A549 (cell line): ENCODE data around the gene ACAP1. TPM values are rescaled to one million over a fixed set of nuclear protein-coding genes. Genes with fewer than 3 reads are reported as not detected.
"Not testable (repeated sequence)": the region's sequence is repeated elsewhere in the genome, so short reads cannot be mapped to it uniquely, and the experiment has no call there.

Source experiments
- ATAC-seq, 2 experiments: fragments of 200-7000 bp in 1 of 2; fragments of >200 bp in 1 of 2; cut with Nextera tagmentation in 1 of 2; cut with Tn5 transposase in 1 of 2; 3 replicates each; pipeline versions ENCODE4 v1.8.0 to v1.9.1; 2018 to 2020; ENCODE audit warnings: mild to moderate bottlenecking in 1 of 2, moderate library complexity in 1 of 2
- CTCF ChIA-PET: fragments of 300-600 bp; sonication (Branson Sonifier 250); formaldehyde crosslinking; extraction: SDS; loops from one replicate; lab custom pipeline; 2021; ENCODE audit warnings: antibody characterized with exemption, inconsistent platforms; lab: Yijun Ruan, JAX
- POLR2A ChIA-PET: fragments of 350-600 bp; formaldehyde crosslinking; extraction: SDS; loops from one replicate; lab custom pipeline; 2021; ENCODE audit warnings: antibody characterized with exemption, inconsistent platforms; lab: Yijun Ruan, JAX
- DNase-seq, 2 experiments: peaks; one replicate each; pipeline versions ENCODE4 v3.0.0 to v3.0.0-alpha.2; 2011 to 2016; ENCODE audit warnings: low read depth in 1 of 2, low spot score in 1 of 2
- FAIRE-seq: peaks from 2 replicates; lab custom pipeline; 2011; peaks lifted over from hg19 to GRCh38; lab: Jason Lieb, UNC
- H3K27ac ChIP-seq, 2 experiments: fragments of >200 bp; sonication (Bioruptor Twin); formaldehyde crosslinking; 3 replicates each; pipeline ENCODE4 v1.5.1; 2016 to 2017
- H3K4me1 ChIP-seq: fragments of >200 bp; sonication (Bioruptor Twin); formaldehyde crosslinking; 3 replicates; pipeline ENCODE4 v1.6.1; 2016
- H3K4me2 ChIP-seq: fragments of >200 bp; sonication (Bioruptor Twin); formaldehyde crosslinking; 3 replicates; pipeline ENCODE4 v1.6.1; 2016
- H3K4me3 ChIP-seq: fragments of >200 bp; sonication (Bioruptor Twin); formaldehyde crosslinking; 3 replicates; pipeline ENCODE4 v1.5.1; 2016
- H3K9me3 ChIP-seq: fragments of >200 bp; sonication (Bioruptor Twin); formaldehyde crosslinking; 3 replicates; pipeline ENCODE4 v1.6.1; 2016
- GATA3 ChIP-seq: IDR thresholded peaks from 2 replicates; pipeline ENCODE4 v1.6.1; 2012; ENCODE audit warnings: borderline replicate concordance
- HOXA7 ChIP-seq: fragments of 250-450 bp; sonication (Bioruptor Pico); IDR thresholded peaks from 2 replicates; pipeline ENCODE4 v1.5.0; 2020; ENCODE audit warnings: mild to moderate bottlenecking, moderate library complexity
- HOXB13 ChIP-seq: fragments of 250-450 bp; sonication (Bioruptor Pico); IDR thresholded peaks from 2 replicates; pipeline ENCODE4 v1.5.0; 2020; ENCODE audit warnings: low read depth, mild to moderate bottlenecking, moderate library complexity
- HOXB5 ChIP-seq: fragments of 250-450 bp; sonication (Bioruptor Pico); IDR thresholded peaks from 2 replicates; pipeline ENCODE4 v1.5.0; 2020; ENCODE audit warnings: mild to moderate bottlenecking, moderate library complexity
- JUN ChIP-seq, 2 experiments: fragments of >200 bp; sonication (Bioruptor Twin); formaldehyde crosslinking; IDR thresholded peaks; 2 replicates in 1 of 2; 3 replicates in 1 of 2; pipeline ENCODE4 v1.6.1; 2016 to 2017
- KDM5A ChIP-seq: fragments of 200-600 bp; sonication (generic); IDR thresholded peaks from 2 replicates; pipeline ENCODE4 v1.6.1; 2016; ENCODE audit warnings: antibody characterized with exemption, mild to moderate bottlenecking
- MAZ ChIP-seq: fragments of 150-350 bp; IDR thresholded peaks from 2 replicates; pipeline ENCODE4 v1.6.1; 2014; ENCODE audit warnings: antibody characterized with exemption, low read depth, low read length, borderline replicate concordance
- MYC ChIP-seq: IDR thresholded peaks from 2 replicates; pipeline ENCODE4 v1.6.1; 2012; ENCODE audit warnings: mild to moderate bottlenecking, inconsistent platforms, low read length, improper control_type of control experiment, borderline replicate concordance
- NPAS2 ChIP-seq: fragments of 250-450 bp; sonication (Bioruptor Pico); IDR thresholded peaks from 2 replicates; pipeline ENCODE4 v1.8.0; 2022; ENCODE audit warnings: mild to moderate bottlenecking, moderate library complexity, borderline replicate concordance
- RCOR1 ChIP-seq: fragments of 150-350 bp; IDR thresholded peaks from 2 replicates; pipeline ENCODE4 v1.6.1; 2014; ENCODE audit warnings: antibody characterized with exemption, low read length, low read depth
- RNF2 ChIP-seq: fragments of 200-600 bp; sonication (generic); IDR thresholded peaks from 2 replicates; pipeline ENCODE4 v1.6.1; 2016; ENCODE audit warnings: low read depth, mild to moderate bottlenecking, antibody characterized with exemption, moderate library complexity, borderline replicate concordance
- TFCP2L1 ChIP-seq: fragments of 250-450 bp; sonication (Bioruptor Pico); IDR thresholded peaks from 2 replicates; pipeline ENCODE4 v1.5.0; 2021; ENCODE audit warnings: mild to moderate bottlenecking
- TP53 ChIP-seq: fragments of 250-450 bp; sonication (Bioruptor Pico); IDR thresholded peaks from 2 replicates; pipeline ENCODE4 v1.5.0; 2021; ENCODE audit warnings: mild to moderate bottlenecking, moderate library complexity
- USF2 ChIP-seq: fragments of 450-650 bp; IDR thresholded peaks from 2 replicates; pipeline ENCODE4 v1.6.1; 2014; ENCODE audit warnings: antibody characterized with exemption
- ZC3H11A ChIP-seq: fragments of 450-650 bp; IDR thresholded peaks from 2 replicates; pipeline ENCODE4 v1.6.1; 2014; ENCODE audit warnings: antibody characterized with exemption, mild to moderate bottlenecking
- ZNF302 ChIP-seq: fragments of 250-450 bp; sonication (Bioruptor Pico); IDR thresholded peaks from 2 replicates; pipeline ENCODE4 v1.9.0; 2021; ENCODE audit warnings: inconsistent platforms, mild to moderate bottlenecking, moderate library complexity
- WGBS: methylation state at CpG from one replicate; pipeline ENCODE4 v1.1.6; 2017; ENCODE audit errors: missing lambda C conversion rate; 5-methylcytosine and 5-hydroxymethylcytosine counted together
- polyA plus RNA-seq, 4 experiments: library from polyadenylated mRNA; depleted of rRNA in 3 of 4; stranded (reverse); fragments of >200 nt; fragmentation: RNase III in 1 of 4; extraction: RNeasy Plus Mini Kit Qiagen cat#74134 plus additional on column Dnase treatment in 1 of 4; gene quantifications; 2 replicates in 3 of 4; 3 replicates in 1 of 4; pipeline ENCODE4 v1.2.3, GENCODE V29; 2011 to 2017
- TF ChIP-seq, protein P1 (sequence below): fragments of 250-450 bp; sonication (Bioruptor Pico); IDR thresholded peaks from 2 replicates; pipeline ENCODE4 v1.5.0; 2021; ENCODE audit warnings: mild to moderate bottlenecking, moderate library complexity, borderline replicate concordance
- TF ChIP-seq, protein P2 (sequence below): fragments of >200 bp; sonication (Bioruptor Twin); formaldehyde crosslinking; IDR thresholded peaks from 3 replicates; pipeline ENCODE4 v1.5.1; 2016

The ACAP1 gene
- polyA plus RNA-seq, 2 of the 4 experiments (the other 2 are of a cell fraction), result 0.41 to 1.3 TPM

DNA sequence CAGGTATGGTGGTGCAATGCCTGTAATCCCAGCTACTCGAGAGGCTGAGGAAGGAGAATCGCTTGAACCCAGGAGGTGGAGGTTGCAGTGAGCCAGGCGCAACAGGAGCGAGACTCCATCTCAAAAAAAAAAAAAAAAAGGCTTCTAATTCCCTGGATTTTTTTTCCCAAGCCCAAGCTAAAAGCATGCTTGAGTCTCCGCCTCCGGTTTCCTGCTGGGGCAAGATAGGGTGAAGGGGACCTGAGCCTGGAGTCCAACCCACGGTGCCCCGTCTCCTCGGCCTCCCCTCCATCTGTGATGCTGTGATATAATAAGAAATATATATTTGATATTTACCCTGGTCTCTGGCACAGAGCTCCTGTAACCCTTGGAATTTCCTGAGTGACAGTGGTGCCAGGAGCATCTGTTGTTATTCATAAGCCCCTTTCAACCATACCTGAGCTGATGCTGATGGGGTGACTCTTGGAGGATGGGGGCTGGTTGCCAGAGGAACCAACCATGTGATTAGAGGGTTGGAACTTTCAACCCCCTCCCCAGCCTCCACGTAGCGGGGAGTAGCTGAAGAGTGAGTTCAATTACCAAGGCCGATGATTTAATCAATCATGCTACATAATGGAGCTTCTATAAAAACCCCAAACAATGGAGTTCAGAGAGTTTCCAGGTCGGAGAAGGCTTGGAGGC, 31.7 kb downstream of the ACAP1 start (continued):
- TF ChIP-seq USF2, result no peak
- TF ChIP-seq, protein P1, sequence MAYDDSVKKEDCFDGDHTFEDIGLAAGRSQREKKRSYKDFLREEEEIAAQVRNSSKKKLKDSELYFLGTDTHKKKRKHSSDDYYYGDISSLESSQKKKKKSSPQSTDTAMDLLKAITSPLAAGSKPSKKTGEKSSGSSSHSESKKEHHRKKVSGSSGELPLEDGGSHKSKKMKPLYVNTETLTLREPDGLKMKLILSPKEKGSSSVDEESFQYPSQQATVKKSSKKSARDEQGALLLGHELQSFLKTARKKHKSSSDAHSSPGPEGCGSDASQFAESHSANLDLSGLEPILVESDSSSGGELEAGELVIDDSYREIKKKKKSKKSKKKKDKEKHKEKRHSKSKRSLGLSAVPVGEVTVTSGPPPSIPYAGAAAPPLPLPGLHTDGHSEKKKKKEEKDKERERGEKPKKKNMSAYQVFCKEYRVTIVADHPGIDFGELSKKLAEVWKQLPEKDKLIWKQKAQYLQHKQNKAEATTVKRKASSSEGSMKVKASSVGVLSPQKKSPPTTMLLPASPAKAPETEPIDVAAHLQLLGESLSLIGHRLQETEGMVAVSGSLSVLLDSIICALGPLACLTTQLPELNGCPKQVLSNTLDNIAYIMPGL (CRISPR knock-in tag), result no peak
- TF ChIP-seq RCOR1, result no peak

DNA sequence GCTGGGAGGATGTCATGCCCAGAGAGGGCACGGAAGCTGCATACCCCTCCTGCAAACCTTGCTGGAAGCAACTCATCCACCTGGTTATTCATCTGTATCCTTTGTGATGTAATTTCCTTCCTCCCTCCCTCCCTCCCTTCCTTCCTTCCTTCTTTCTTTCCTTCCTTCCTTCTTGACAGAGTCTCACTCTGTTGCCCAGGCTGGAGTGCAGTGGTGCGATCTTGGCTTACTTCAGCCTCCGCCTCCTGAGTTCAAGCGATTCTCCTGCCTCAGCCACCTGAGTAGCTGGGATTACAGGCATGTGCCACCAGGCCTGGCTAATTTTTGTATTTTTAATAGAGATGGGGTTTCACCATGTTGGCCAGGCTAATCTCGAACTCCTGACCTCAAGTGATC, 32.3 kb downstream of the ACAP1 start:
- FAIRE-seq, H3K4me2 ChIP-seq, H3K9me3 ChIP-seq, H3K4me3 ChIP-seq, POLR2A ChIA-PET, DNase-seq, H3K4me1 ChIP-seq, ATAC-seq, H3K27ac ChIP-seq: not testable (repeated sequence)
- CTCF ChIA-PET, result interaction anchor here (0.6 to 12.6 kb wide), 6 partner anchors 9 to 192 kb away, joined by 3 to 154 read pairs (median 8); partner anchors contain the start of genes KCTD11 and TMEM95
- WGBS, result 72% methylated on average over 5 of the region's 5 CpGs

GRCh38 chr17:7369825-7370224, 33.5 kb downstream of the ACAP1 start:
- H3K4me1 ChIP-seq, result no peaks in the 10 kb centered on the region
- H3K9me3 ChIP-seq, result no peaks in the 10 kb centered on the region
- POLR2A ChIA-PET, result no interaction called here
- FAIRE-seq (no peak), ATAC-seq (0 out of 6 replicates have a peak, but pooled peaks of 1 of the 2 experiments have one; percentile 17), DNase-seq (no peak)
- WGBS, result 74% methylated on average over 5 of the region's 5 CpGs
- no peak overlapping the region for H3K27ac ChIP-seq
- no peak overlapping the region for H3K4me3 ChIP-seq
- CTCF ChIA-PET, result interaction anchor here (1.0 to 12.6 kb wide), 8 partner anchors 10 to 318 kb away, joined by 3 to 154 read pairs (median 4); partner anchors contain the start of genes KCTD11, TMEM95 and TP53
- H3K4me2 ChIP-seq, result no peak overlapping the region
- TF ChIP-seq TP53 (CRISPR knock-in tag) (no peak), RNF2 (no peak), HOXB5 (CRISPR knock-in tag) (no peak), ZC3H11A (no peak), GATA3 (no peak), HOXB13 (CRISPR knock-in tag) (no peak), MAZ (no peak), JUN (IDR thresholded peaks at IDR 0.05) (no peak), ZNF302 (no peak), KDM5A (no peak), TFCP2L1 (CRISPR knock-in tag) (no peak), MYC (no peak), USF2 (no peak), HOXA7 (no peak), NPAS2 (CRISPR knock-in tag) (no peak)
- TF ChIP-seq, protein P2, sequence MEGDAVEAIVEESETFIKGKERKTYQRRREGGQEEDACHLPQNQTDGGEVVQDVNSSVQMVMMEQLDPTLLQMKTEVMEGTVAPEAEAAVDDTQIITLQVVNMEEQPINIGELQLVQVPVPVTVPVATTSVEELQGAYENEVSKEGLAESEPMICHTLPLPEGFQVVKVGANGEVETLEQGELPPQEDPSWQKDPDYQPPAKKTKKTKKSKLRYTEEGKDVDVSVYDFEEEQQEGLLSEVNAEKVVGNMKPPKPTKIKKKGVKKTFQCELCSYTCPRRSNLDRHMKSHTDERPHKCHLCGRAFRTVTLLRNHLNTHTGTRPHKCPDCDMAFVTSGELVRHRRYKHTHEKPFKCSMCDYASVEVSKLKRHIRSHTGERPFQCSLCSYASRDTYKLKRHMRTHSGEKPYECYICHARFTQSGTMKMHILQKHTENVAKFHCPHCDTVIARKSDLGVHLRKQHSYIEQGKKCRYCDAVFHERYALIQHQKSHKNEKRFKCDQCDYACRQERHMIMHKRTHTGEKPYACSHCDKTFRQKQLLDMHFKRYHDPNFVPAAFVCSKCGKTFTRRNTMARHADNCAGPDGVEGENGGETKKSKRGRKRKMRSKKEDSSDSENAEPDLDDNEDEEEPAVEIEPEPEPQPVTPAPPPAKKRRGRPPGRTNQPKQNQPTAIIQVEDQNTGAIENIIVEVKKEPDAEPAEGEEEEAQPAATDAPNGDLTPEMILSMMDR, result no peak
